ENCODE measurements around the gene BCAS1.

BCAS1 gene

DNA sequence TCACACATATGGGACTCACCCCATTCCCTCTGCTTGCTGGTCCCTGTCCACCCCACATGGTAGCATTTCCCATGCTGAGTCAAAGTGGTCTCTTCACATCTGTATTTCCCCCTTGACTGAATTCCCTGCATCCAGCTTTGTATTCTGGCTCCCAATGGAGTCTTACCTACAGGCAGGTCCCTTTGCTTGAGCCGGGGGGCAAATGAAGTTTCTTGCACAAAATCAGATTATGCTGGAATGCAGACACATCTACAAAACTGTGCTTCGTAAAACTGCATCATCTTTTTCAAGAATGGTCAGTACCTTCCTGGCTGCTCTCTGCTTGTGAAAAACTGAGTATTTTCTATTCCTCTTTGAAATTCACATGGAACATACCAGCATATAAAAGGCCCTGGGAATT, 32.1 kb upstream of the BCAS1 start:
- peaks cover 3% of the 10 kb centered on the region for H3K27me3 ChIP-seq (ENCODE audit: insufficient read depth, poor library complexity, severe bottlenecking)

DNA sequence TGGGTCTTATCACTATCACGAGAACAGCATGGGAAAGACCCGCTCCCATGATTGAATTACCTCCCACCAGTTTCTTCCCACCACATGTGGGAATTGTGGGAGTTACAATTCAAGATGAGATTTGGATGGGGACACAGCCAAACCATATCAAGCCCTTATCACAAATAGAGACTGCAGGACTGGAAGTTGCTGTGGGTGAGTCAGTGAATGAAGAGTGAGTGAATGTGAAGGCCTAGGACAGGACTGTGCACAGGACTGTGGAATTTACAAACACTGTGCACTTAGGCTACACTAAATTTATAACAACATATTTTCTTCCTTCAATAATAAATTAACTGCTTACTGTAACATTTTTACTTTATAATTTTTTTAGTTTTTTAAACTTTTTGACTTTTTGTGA, 30.2 kb upstream of the BCAS1 start:
- Histone ChIP-seq H3K27me3 (ENCODE audit: insufficient read depth, poor library complexity, severe bottlenecking) (peaks cover 3% of the 10 kb centered on the region), H3K4me3 (replicated peaks; ENCODE audit: insufficient read depth, low read length) (no peak overlapping the region), H3K27ac (replicated peaks) (no peak overlapping the region)
- DNase-seq (ENCODE audit: low read depth in 1 of 2, low spot score in 1 of 2), result no peak
- TF ChIP-seq POLR2AphosphoS5 (IDR thresholded peaks at IDR 0.05; ENCODE audit: low read depth), result no peak
- TF ChIP-seq, protein P1, sequence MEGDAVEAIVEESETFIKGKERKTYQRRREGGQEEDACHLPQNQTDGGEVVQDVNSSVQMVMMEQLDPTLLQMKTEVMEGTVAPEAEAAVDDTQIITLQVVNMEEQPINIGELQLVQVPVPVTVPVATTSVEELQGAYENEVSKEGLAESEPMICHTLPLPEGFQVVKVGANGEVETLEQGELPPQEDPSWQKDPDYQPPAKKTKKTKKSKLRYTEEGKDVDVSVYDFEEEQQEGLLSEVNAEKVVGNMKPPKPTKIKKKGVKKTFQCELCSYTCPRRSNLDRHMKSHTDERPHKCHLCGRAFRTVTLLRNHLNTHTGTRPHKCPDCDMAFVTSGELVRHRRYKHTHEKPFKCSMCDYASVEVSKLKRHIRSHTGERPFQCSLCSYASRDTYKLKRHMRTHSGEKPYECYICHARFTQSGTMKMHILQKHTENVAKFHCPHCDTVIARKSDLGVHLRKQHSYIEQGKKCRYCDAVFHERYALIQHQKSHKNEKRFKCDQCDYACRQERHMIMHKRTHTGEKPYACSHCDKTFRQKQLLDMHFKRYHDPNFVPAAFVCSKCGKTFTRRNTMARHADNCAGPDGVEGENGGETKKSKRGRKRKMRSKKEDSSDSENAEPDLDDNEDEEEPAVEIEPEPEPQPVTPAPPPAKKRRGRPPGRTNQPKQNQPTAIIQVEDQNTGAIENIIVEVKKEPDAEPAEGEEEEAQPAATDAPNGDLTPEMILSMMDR (IDR thresholded peaks at IDR 0.05; ENCODE audit: insufficient read depth, low read length), result no peak
- TF ChIP-seq, protein P2, sequence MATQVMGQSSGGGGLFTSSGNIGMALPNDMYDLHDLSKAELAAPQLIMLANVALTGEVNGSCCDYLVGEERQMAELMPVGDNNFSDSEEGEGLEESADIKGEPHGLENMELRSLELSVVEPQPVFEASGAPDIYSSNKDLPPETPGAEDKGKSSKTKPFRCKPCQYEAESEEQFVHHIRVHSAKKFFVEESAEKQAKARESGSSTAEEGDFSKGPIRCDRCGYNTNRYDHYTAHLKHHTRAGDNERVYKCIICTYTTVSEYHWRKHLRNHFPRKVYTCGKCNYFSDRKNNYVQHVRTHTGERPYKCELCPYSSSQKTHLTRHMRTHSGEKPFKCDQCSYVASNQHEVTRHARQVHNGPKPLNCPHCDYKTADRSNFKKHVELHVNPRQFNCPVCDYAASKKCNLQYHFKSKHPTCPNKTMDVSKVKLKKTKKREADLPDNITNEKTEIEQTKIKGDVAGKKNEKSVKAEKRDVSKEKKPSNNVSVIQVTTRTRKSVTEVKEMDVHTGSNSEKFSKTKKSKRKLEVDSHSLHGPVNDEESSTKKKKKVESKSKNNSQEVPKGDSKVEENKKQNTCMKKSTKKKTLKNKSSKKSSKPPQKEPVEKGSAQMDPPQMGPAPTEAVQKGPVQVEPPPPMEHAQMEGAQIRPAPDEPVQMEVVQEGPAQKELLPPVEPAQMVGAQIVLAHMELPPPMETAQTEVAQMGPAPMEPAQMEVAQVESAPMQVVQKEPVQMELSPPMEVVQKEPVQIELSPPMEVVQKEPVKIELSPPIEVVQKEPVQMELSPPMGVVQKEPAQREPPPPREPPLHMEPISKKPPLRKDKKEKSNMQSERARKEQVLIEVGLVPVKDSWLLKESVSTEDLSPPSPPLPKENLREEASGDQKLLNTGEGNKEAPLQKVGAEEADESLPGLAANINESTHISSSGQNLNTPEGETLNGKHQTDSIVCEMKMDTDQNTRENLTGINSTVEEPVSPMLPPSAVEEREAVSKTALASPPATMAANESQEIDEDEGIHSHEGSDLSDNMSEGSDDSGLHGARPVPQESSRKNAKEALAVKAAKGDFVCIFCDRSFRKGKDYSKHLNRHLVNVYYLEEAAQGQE (IDR thresholded peaks at IDR 0.05; ENCODE audit: insufficient replicate concordance, low read depth), result no peak
- TF ChIP-seq SPI1 (IDR thresholded peaks at IDR 0.05; ENCODE audit: borderline replicate concordance, low read depth), result no peak
- TF ChIP-seq GABPA (IDR thresholded peaks at IDR 0.05; ENCODE audit: low read depth), result no peak

More for the DNA sequence above, 32.1 kb upstream of the BCAS1 start:
- no peak for DNase-seq (ENCODE audit: low read depth in 1 of 2, low spot score in 1 of 2)
- TF ChIP-seq SPI1 (IDR thresholded peaks at IDR 0.05; ENCODE audit: borderline replicate concordance, low read depth), result no peak
- TF ChIP-seq POLR2AphosphoS5 (IDR thresholded peaks at IDR 0.05; ENCODE audit: low read depth), result no peak
- TF ChIP-seq, protein P1 (IDR thresholded peaks at IDR 0.05; ENCODE audit: insufficient read depth, low read length), result no peak
- TF ChIP-seq, protein P2 (IDR thresholded peaks at IDR 0.05; ENCODE audit: insufficient replicate concordance, low read depth), result no peak
- TF ChIP-seq GABPA (IDR thresholded peaks at IDR 0.05; ENCODE audit: low read depth), result no peak
- H3K27ac ChIP-seq (replicated peaks), result no peak overlapping the region
- no peak overlapping the region for H3K4me3 ChIP-seq (replicated peaks; ENCODE audit: insufficient read depth, low read length)

DNA sequence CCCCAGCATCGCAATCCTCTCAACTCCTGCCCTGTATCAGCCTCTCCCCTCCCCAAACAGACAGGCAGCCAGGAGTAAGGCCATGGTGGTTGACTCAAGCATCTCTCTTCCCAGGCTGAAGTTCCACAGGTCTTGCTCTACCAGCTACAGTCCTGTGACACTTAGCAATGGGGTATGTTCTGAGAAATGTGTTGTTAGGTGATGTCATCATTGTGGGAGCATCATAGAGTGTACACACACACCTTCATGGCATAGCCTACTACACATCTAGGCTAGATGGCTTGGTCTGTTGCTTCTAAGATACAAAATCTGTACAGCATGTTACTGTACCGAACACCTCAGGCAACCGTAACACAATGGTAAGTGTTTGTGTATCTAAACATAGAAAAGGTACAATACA, 29.5 kb upstream of the BCAS1 start:
- H3K27ac ChIP-seq (replicated peaks), result no peak overlapping the region
- H3K27me3 ChIP-seq (ENCODE audit: insufficient read depth, poor library complexity, severe bottlenecking), result no peaks in the 10 kb centered on the region
- no peak for DNase-seq (ENCODE audit: low read depth in 1 of 2, low spot score in 1 of 2)
- H3K4me3 ChIP-seq (replicated peaks; ENCODE audit: insufficient read depth, low read length), result no peak overlapping the region
- TF ChIP-seq, protein P1 (IDR thresholded peaks at IDR 0.05; ENCODE audit: insufficient read depth, low read length), result no peak
- TF ChIP-seq SPI1 (IDR thresholded peaks at IDR 0.05; ENCODE audit: borderline replicate concordance, low read depth), result no peak
- no peak for TF ChIP-seq POLR2AphosphoS5 (IDR thresholded peaks at IDR 0.05; ENCODE audit: low read depth)
- TF ChIP-seq, protein P2 (IDR thresholded peaks at IDR 0.05; ENCODE audit: insufficient replicate concordance, low read depth), result no peak
- TF ChIP-seq GABPA (IDR thresholded peaks at IDR 0.05; ENCODE audit: low read depth), result no peak
